Ramos (cell line): Measurements from ENCODE around the gene ZDHHC11B.
"Not testable (repeated sequence)": the region's sequence is repeated elsewhere in the genome, so short reads cannot be mapped to it uniquely, and the experiment has no call there.

Experiments
- in situ Hi-C: fragments of 300-500 bp; cut with MboI; formaldehyde crosslinking; loops from one replicate; pipeline ENCODE4 v1.14.3; 2022; ENCODE audit warnings: low sequenced_read_pairs; ENCODE audit not compliant: unreplicated experiment

ZDHHC11B gene

GRCh38 chr5:784428-785177, at the start of gene ZDHHC11B:
Gene ZDHHC11B, minus strand, starts transcription at chr5:784729. Its CDS starts 17,810 bp downstream, at chr5:766919.
- in situ Hi-C loops = not testable (repeated sequence)

GRCh38 chr5:834013-834412, 49.5 kb upstream of the ZDHHC11B start:
- in situ Hi-C loops = not testable (repeated sequence)

GRCh38 chr5:828194-828593, 43.7 kb upstream of the ZDHHC11B start:
- in situ Hi-C loops = not testable (repeated sequence)

GRCh38 chr5:825544-825943, 41.0 kb upstream of the ZDHHC11B start:
- in situ Hi-C loops = not testable (repeated sequence)

- in situ Hi-C loops = no loop called here
These were observed 37.0 kb upstream of the ZDHHC11B start for GRCh38 chr5:821504-821903.

- in situ Hi-C loops = no loop called here
These were observed 35.7 kb upstream of the ZDHHC11B start for GRCh38 chr5:820245-820644.

GRCh38 chr5:819078-819477, 34.5 kb upstream of the ZDHHC11B start:
- in situ Hi-C loops = no loop called here

- in situ Hi-C loops = no loop called here
These were observed 31.6 kb upstream of the ZDHHC11B start for GRCh38 chr5:816176-816575.

GRCh38 chr5:815449-815848, 30.9 kb upstream of the ZDHHC11B start:
- in situ Hi-C loops = no loop called here

GRCh38 chr5:813575-813974, 29.0 kb upstream of the ZDHHC11B start:
- in situ Hi-C loops = not testable (repeated sequence)

- in situ Hi-C loops = not testable (repeated sequence)
These were observed 26.9 kb upstream of the ZDHHC11B start for GRCh38 chr5:811384-811783.

GRCh38 chr5:807719-808514, 23.4 kb upstream of the ZDHHC11B start:
- in situ Hi-C loops = not testable (repeated sequence)

GRCh38 chr5:801472-801871, 16.9 kb upstream of the ZDHHC11B start:
- in situ Hi-C loops = no loop called here

GRCh38 chr5:801055-801454, 16.5 kb upstream of the ZDHHC11B start:
- in situ Hi-C loops = not testable (repeated sequence)

GRCh38 chr5:798505-799138, 14.1 kb upstream of the ZDHHC11B start:
- in situ Hi-C loops = not testable (repeated sequence)

GRCh38 chr5:797986-798385, 13.5 kb upstream of the ZDHHC11B start:
- in situ Hi-C loops = not testable (repeated sequence)

- in situ Hi-C loops = not testable (repeated sequence)
These were observed 11.3 kb upstream of the ZDHHC11B start for GRCh38 chr5:795873-796272.

GRCh38 chr5:794948-795347, 10.4 kb upstream of the ZDHHC11B start:
- in situ Hi-C loops = not testable (repeated sequence)

- in situ Hi-C loops = not testable (repeated sequence)
These were observed 4.2 kb upstream of the ZDHHC11B start for GRCh38 chr5:788703-789102.

- in situ Hi-C loops = not testable (repeated sequence)
These were observed 3.3 kb upstream of the ZDHHC11B start for GRCh38 chr5:787857-788233.
